T-helper 2 cell treated with Interferon-gamma antibody and Interleukin-4, amounts not matched to agents 5 μg/mL and 100 μg/mL, for 36 hours (primary cell): ENCODE results near the gene EIF2AK2.
A peak's percentile ranks its signal among the peaks of the same experiment; 100 is the strongest.

Experiments
- DNase-seq: peaks from one replicate; pipeline ENCODE4 v3.0.0; 2021; ENCODE audit warnings: low spot score
- H3K27ac Mint-ChIP-seq: one replicate; pipeline ENCODE4 v1.8.0; 2021; ENCODE audit warnings: mild to moderate bottlenecking, mixed read lengths
- H3K27me3 Mint-ChIP-seq: one replicate; pipeline ENCODE4 v1.8.0; 2021; ENCODE audit warnings: low read depth, mixed read lengths
- H3K36me3 Mint-ChIP-seq: one replicate; pipeline ENCODE4 v1.8.0; 2021; ENCODE audit warnings: low read depth, mixed read lengths
- H3K4me1 Mint-ChIP-seq: one replicate; pipeline ENCODE4 v1.8.0; 2021; ENCODE audit warnings: low read depth, mixed read lengths
- H3K4me3 Mint-ChIP-seq: one replicate; pipeline ENCODE4 v1.8.0; 2022; ENCODE audit warnings: mild to moderate bottlenecking, moderate library complexity, mixed read lengths
- H3K9me3 Mint-ChIP-seq: one replicate; pipeline ENCODE4 v1.8.0; 2021; ENCODE audit warnings: mixed read lengths

Gene EIF2AK2

DNA sequence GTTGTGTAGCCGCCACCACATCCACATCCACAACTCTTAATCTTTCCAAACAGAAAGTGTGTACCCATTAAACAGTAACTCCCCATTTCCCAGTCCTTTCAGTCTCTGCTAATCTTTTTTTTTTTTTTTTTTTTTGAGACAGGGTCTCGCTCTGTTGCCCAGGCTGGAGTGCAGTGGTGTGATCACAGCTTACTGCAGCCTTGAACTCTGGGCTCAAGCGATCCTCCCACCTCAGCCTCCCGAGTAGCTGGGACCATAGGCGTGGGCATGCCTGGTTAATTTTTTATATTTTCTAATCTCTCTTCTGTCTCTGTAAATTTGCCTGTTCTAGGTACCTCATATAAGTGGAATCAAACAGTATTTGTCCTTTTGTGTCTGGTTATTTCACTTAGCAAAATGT lies 3.6 kb downstream of the EIF2AK2 start:
- no peak overlapping the region for H3K4me3 Mint-ChIP-seq
- H3K9me3 Mint-ChIP-seq = no peaks in the 10 kb centered on the region
- peaks cover 52% of the 10 kb centered on the region for H3K4me1 Mint-ChIP-seq

DNA sequence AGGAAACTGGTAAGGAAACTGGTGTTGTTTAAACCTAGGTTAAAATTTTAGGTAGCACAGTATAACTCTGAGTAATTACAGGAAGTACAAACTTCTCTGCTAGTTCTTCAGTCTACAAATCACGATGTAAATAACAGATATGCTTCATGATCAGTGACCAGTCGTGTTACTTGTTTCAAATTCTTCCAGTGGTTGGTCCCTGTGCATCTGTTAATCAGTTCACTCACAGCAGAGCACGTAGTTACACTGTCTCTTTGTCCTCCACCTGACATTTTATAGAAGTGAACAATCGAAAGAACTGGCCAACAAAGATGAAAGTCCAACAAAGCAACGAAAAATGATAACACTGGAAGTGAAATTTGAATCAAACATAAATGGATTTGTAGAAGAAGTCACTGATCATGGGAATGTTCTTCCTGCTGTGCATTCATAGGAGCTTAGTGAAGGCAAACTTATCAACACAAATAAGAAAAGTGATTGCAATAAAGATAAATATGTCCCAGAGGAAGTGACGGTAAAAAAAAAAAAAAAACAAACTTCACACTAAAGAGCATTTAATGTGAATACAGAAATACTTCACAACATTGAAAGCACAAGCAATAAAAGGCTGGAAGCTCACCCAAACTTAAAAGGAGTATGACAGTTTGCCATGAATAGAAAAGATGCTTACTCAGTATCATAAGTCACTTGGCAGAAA lies 7.0 kb downstream of the EIF2AK2 start:
- H3K36me3 Mint-ChIP-seq = peaks cover 68% of the 10 kb centered on the region

More for the DNA sequence above, 3.6 kb downstream of the EIF2AK2 start:
- Mint-ChIP-seq H3K36me3 (peaks cover 54% of the 10 kb centered on the region), H3K27me3 (no peaks in the 10 kb centered on the region), H3K27ac (no peak overlapping the region)
- DNase-seq = no peak

DNA sequence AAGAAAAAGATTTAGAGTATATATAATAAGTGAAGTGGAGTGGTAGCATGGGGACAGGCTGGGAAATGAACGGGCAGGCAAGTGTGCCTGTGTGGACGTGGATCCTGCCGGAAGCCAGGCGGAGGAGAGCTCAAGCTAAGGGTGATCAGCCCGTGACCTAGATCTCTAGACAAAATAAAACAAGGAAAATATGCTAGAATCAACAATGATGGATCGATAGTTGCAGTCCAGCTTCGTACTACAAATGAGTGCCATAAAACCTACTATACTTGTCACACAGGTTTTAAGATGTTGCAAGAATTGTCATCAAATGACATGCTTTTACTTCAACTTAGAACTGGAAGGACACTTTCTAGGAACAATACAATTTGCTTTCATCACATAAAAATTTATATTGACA lies 8.5 kb downstream of the EIF2AK2 start:
- Mint-ChIP-seq H3K27me3 (no peaks in the 10 kb centered on the region), H3K4me3 (no peak overlapping the region), H3K27ac (no peak overlapping the region), H3K4me1 (peaks cover 31% of the 10 kb centered on the region), H3K36me3 (peaks cover 58% of the 10 kb centered on the region), H3K9me3 (no peaks in the 10 kb centered on the region)
- DNase-seq = no peak

More for the DNA sequence above, 7.0 kb downstream of the EIF2AK2 start:
- no peak for DNase-seq
- Mint-ChIP-seq H3K4me3 (peak overlapping the region; percentile 59), H3K9me3 (no peaks in the 10 kb centered on the region), H3K27me3 (no peaks in the 10 kb centered on the region), H3K27ac (peak overlapping the region; percentile 74), H3K4me1 (peaks cover 33% of the 10 kb centered on the region)

DNA sequence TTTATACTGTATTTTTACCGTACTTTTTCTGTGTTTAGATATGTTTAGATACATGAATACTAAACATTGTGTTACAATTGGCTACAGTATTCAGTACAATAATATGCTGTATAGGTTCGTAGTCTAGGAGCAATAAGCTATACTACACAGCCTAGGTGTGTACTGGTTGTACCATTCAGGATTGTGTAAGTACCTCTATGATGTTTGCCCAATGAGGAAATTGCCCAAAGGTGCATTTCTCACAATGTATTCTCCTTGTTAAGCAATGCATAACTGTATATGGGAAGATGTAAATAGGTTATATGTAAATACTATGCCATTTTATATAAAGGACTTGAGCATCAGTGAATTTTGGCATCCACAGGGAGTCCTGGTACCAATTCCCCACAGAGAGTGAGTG lies 10.7 kb downstream of the EIF2AK2 start:
- Mint-ChIP-seq H3K36me3 (peaks cover 50% of the 10 kb centered on the region), H3K4me3 (no peak overlapping the region), H3K9me3 (no peaks in the 10 kb centered on the region), H3K27me3 (no peaks in the 10 kb centered on the region), H3K27ac (no peak overlapping the region), H3K4me1 (peaks cover 20% of the 10 kb centered on the region)
- no peak for DNase-seq

DNA sequence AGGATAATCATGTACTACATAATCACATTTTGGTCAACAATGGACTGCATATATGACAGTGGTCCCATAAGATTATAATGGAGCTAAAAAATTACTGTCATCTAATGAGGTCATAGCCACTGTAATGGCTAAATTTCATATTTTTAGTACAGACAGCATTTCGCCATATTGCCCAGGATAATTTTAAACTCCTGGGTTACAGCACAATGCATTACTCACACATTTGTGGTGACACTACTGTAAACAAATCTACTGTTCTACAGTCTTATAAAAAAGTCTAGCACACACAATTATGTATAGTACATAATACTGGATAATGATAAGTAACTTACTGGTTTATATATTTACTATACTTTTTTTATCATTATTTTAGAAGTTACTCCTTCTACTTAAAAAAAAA lies 12.8 kb downstream of the EIF2AK2 start:
- peaks cover 52% of the 10 kb centered on the region for H3K36me3 Mint-ChIP-seq
- peaks cover 4% of the 10 kb centered on the region for H3K4me1 Mint-ChIP-seq
- H3K27me3 Mint-ChIP-seq = no peaks in the 10 kb centered on the region
- H3K27ac Mint-ChIP-seq = no peak overlapping the region
- H3K4me3 Mint-ChIP-seq = no peak overlapping the region
- no peaks in the 10 kb centered on the region for H3K9me3 Mint-ChIP-seq
- no peak for DNase-seq

DNA sequence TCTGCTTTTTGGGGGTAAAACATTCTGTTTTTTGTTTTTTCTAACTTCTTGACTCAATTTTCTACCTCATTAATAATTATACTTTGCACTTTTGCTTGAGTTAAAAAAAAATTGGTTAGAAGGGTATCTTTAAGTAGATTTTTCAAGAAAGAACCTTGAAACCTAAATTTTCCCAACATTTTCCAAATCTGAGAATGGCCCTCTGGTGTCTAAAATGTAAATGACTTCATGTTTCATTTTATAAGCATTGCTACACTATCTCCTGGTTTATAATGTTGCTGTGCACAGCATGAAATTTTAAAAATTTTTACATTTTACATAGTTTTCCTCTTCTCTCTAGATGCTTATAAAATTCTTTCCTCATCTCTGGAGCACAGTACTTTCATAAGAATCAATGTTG lies 14.2 kb downstream of the EIF2AK2 start:
- H3K36me3 Mint-ChIP-seq = peaks cover 45% of the 10 kb centered on the region
- no peaks in the 10 kb centered on the region for H3K9me3 Mint-ChIP-seq
- H3K4me3 Mint-ChIP-seq = no peak overlapping the region
- DNase-seq = no peak
- no peaks in the 10 kb centered on the region for H3K27me3 Mint-ChIP-seq
- no peaks in the 10 kb centered on the region for H3K4me1 Mint-ChIP-seq
- H3K27ac Mint-ChIP-seq = no peak overlapping the region

DNA sequence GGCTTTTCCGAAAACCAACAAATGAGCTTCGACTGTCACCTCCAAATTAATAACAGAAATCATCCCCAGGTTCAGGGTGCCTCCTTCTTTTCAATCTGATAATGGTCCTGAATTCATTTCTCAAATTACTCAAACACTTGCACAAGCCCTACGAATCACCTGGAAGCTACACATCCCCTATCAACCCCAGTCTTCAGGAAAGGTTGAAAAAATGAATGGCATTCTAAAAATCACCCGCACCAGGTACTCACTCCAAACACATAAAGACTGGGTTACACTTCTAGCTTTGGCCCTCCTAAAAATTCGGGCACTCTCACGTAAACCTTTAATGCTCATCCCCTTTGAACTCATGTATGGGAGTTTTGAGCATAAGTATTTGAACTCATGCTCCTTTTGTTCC lies 23.9 kb downstream of the EIF2AK2 start:
- Mint-ChIP-seq H3K27ac (no peak overlapping the region), H3K36me3 (peaks cover 56% of the 10 kb centered on the region), H3K9me3 (no peaks in the 10 kb centered on the region), H3K4me3 (no peak overlapping the region), H3K27me3 (no peaks in the 10 kb centered on the region), H3K4me1 (no peaks in the 10 kb centered on the region)
- no peak for DNase-seq

DNA sequence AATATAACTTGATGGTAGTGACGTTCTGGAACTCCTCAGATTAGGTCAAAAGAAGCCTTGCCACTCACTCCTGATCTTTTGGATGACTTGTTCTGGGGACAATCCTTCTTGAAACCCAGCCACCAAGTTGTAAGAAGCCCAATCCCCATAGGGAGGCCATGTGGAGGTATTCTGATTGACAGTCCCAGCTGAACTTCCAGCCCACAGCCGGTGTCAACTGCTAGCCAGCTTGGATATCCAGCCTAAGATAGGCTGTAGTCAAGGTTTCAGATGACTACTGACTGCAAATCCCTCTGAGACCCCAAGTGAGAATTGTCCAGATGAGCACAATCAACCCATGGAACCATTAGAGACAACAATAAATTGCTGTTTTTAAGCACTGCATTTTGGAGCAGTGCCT lies 31.4 kb downstream of the EIF2AK2 start:
- Mint-ChIP-seq H3K4me3 (no peak overlapping the region), H3K27me3 (no peaks in the 10 kb centered on the region), H3K9me3 (no peaks in the 10 kb centered on the region), H3K36me3 (peaks cover 62% of the 10 kb centered on the region), H3K4me1 (no peaks in the 10 kb centered on the region), H3K27ac (no peak overlapping the region)
- DNase-seq = no peak

DNA sequence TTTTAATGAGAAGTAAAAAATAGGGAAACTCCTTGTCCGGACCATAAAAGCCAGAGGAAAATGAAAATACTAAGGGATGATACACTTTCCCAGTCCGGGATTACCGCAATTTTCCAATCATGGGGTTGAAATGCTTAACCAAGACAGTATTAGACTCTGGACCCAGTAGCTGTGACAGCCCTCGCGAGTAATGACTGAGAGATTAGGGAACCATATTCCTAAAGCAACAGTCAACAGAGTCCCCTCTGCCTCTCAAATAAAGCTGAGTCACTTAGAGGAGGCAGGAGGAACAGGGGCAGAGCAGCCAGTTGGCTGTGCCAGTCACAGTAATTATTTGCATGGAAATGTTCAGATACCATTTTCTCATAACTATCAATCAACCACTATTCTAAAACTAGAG lies 37.6 kb downstream of the EIF2AK2 start:
- Mint-ChIP-seq H3K27me3 (no peaks in the 10 kb centered on the region), H3K36me3 (peaks cover 52% of the 10 kb centered on the region), H3K9me3 (no peaks in the 10 kb centered on the region), H3K4me1 (no peaks in the 10 kb centered on the region), H3K27ac (no peak overlapping the region), H3K4me3 (no peak overlapping the region)
- DNase-seq = no peak

DNA sequence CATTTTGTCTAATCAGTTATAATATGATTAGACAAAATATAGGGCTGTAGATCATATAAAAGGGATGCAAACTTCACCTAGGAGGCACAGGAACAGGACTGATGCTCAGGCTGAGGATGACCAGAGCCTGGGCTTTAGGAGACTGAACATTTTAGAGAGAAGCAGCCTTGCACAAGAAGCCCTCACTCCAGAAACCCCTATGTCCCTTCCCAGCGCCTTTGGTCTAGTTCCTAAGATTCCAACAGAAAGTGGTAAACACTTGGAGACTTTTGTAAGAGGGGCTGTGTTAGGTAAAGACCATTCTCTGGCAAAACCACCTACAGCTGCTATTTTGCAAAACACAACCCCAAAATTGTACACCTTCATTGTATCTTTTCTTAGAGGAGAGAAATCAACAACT lies 39.2 kb downstream of the EIF2AK2 start:
- H3K4me1 Mint-ChIP-seq = no peaks in the 10 kb centered on the region
- no peak overlapping the region for H3K4me3 Mint-ChIP-seq
- no peaks in the 10 kb centered on the region for H3K9me3 Mint-ChIP-seq
- peaks cover 48% of the 10 kb centered on the region for H3K36me3 Mint-ChIP-seq
- no peaks in the 10 kb centered on the region for H3K27me3 Mint-ChIP-seq
- DNase-seq = no peak
- H3K27ac Mint-ChIP-seq = no peak overlapping the region

DNA sequence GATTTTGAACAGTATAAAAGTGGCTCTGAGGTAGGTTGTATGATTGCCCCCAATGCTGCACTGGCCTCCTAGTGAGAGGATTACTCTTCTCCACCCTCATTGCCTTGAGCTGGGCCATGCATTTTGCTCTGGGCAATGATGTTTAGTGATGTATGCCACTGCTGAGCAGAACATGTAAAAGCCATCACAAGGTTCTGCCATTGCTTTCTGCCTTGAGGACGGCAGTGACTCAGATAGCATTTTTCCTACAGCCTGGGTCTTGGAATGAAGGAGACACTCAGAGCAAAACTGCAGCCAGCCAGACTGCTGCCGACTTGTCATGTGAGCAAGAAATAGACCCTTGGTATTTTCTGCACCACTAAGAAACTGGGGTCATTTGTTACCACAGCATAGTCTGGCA lies 44.8 kb downstream of the EIF2AK2 start:
- Mint-ChIP-seq H3K27me3 (no peaks in the 10 kb centered on the region), H3K9me3 (no peaks in the 10 kb centered on the region), H3K27ac (no peak overlapping the region), H3K36me3 (peaks cover 46% of the 10 kb centered on the region), H3K4me3 (no peak overlapping the region), H3K4me1 (peaks cover 6% of the 10 kb centered on the region)
- DNase-seq = no peak

DNA sequence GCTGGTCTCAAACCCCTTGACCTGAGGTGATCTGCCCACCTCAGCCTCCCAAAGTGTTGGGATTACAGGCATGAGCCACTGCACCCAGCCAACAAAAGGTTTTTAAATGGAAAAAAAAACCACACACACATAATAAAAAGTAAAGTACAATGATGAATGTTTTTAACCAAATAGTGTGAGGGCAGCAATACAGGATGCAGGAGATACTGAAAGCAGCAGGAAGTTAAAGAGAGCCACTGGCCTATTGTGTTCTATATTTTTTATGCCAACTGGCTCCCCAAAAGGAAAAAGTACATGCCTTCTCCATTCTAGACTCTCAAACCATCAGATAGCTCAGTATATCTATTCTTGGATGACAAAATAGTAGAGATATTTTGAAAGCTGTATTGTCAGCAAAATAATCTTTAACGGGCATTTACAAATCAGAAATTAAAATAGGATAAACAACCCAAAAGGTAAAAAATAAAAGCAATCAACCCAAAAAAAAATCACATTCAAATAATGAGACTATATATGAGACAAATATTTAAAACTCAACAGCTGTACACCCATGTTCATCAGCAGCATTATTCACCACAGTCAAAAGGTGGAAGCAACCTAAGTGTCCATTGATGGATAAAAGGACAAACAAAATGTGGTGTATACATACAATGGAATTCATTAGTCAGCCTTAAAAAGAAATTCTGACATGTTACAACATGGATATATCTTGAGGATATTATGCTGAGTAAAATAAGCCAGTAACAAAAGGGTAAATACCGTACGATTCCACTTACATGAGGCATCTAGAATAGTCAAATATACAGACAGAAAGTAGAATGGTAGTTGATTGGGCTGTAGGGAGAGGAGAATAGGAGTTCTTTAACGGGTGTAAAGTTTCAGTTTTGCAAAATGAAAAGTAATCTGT lies 46.2 kb downstream of the EIF2AK2 start:
- no peak overlapping the region for H3K4me3 Mint-ChIP-seq
- peaks cover 6% of the 10 kb centered on the region for H3K4me1 Mint-ChIP-seq
- H3K36me3 Mint-ChIP-seq = peaks cover 46% of the 10 kb centered on the region
- no peak for DNase-seq
- no peak overlapping the region for H3K27ac Mint-ChIP-seq
- H3K9me3 Mint-ChIP-seq = no peaks in the 10 kb centered on the region
- H3K27me3 Mint-ChIP-seq = no peaks in the 10 kb centered on the region

DNA sequence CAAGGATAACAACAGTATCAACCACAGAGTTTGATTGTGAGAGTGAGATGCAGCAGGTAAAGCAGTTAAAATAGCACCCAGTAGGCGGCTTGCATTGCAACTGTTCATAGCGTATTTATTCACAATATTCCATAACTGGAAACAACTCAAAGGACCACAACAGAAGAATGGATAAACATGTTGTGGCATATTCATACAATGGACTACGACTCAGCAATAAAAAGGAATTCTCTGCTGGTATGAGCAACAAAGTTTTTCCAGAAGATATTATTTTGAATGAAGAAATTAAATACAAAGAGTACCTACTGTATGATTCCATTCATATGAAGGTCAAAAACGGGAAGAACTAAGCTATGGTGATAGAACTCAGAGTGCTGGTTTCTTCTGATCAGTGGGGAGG lies 47.3 kb downstream of the EIF2AK2 start:
- peaks cover 45% of the 10 kb centered on the region for H3K36me3 Mint-ChIP-seq
- no peak overlapping the region for H3K4me3 Mint-ChIP-seq

DNA sequence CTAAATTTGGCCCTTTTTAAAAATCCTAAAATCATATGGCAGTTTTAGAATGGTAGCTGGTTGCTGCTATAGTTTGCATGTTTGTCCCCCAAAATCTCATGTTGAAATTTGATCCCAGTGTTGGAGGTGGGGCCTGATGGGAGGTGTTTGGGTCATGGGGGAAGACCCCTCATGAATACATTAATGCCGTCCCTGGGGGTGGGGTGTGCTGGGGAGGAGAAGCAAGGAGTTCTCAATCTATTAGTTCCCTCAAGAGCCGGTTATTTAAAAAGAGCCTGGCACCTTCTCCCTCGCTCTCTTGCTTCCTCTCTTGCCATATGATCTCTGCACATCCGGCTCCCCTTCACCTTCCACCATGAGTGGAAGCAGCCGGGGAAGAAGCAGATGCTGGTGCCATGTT lies 51.6 kb downstream of the EIF2AK2 start:
- no peak for DNase-seq
- no peaks in the 10 kb centered on the region for H3K9me3 Mint-ChIP-seq
- peaks cover 38% of the 10 kb centered on the region for H3K36me3 Mint-ChIP-seq
- H3K27ac Mint-ChIP-seq = no peak overlapping the region
- no peak overlapping the region for H3K4me3 Mint-ChIP-seq
- no peaks in the 10 kb centered on the region for H3K27me3 Mint-ChIP-seq
- H3K4me1 Mint-ChIP-seq = no peaks in the 10 kb centered on the region

More for the DNA sequence above, 47.3 kb downstream of the EIF2AK2 start:
- no peaks in the 10 kb centered on the region for H3K9me3 Mint-ChIP-seq
- peaks cover 6% of the 10 kb centered on the region for H3K4me1 Mint-ChIP-seq
- no peaks in the 10 kb centered on the region for H3K27me3 Mint-ChIP-seq
- H3K27ac Mint-ChIP-seq = no peak overlapping the region
- DNase-seq = no peak
